T-cell (primary cell): ENCODE measurements around the gene CD6. TPM values are rescaled to one million over a fixed set of nuclear protein-coding genes. Genes with fewer than 3 reads are reported as not detected.

ENCODE experiments used
- ATAC-seq, 4 experiments: fragments of 200-7000 bp in 3 of 4; fragments of 150-1000 bp in 1 of 4; cut with Tn5 transposase; replicated peaks in 1 of 4; 1 replicate in 3 of 4; 2 replicates in 1 of 4; pipeline ENCODE4 v1.10.0; 2021; ENCODE audit warnings: moderate library complexity in 3 of 4, mild to moderate bottlenecking in 2 of 4, moderate number of reproducible peaks in 1 of 4
- CTCF ChIA-PET, 2 donors: fragments of 300-600 bp; sonication (Branson Sonifier 250); formaldehyde crosslinking; loops; one replicate each; lab custom pipeline; 2022; ENCODE audit warnings: antibody characterized with exemption in 2 of 2; lab: Charles Lee
- POLR2A ChIA-PET, 2 donors: fragments of 300-600 bp; sonication (Branson Sonifier 250); formaldehyde crosslinking; loops; one replicate each; lab custom pipeline; 2022; ENCODE audit warnings: antibody characterized with exemption in 2 of 2; lab: Charles Lee
- DNase-seq, 35 experiments: peaks; one replicate each; pipeline versions ENCODE4 v3.0.0 to v3.0.0-alpha.2; 2013 to 2023
- H3K27ac ChIP-seq: one replicate; pipeline ENCODE4 v1.5.1; 2013; ENCODE audit warnings: low read length
- H3K27me3 ChIP-seq, 2 experiments: replicated peaks in 1 of 2; 1 replicate in 1 of 2; 2 replicates in 1 of 2; pipeline versions ENCODE4 v1.6.1 to v1.7.0; 2013; ENCODE audit warnings: low read length in 1 of 2, mixed read lengths in 1 of 2; ENCODE audit not compliant: control insufficient read depth in 2 of 2, insufficient read depth in 2 of 2; ENCODE audit errors: extremely low read depth in 1 of 2
- H3K36me3 ChIP-seq, 2 donors: 1 replicate in 1 of 2; 2 replicates in 1 of 2; pipeline versions ENCODE4 v1.6.1 to v1.7.0; 2013; ENCODE audit warnings: low read length in 1 of 2; ENCODE audit not compliant: control insufficient read depth in 2 of 2, insufficient read depth in 1 of 2; ENCODE audit errors: extremely low read depth in 1 of 2
- H3K4me1 ChIP-seq, 2 experiments: 1 replicate in 1 of 2; 2 replicates in 1 of 2; pipeline versions ENCODE4 v1.6.1 to v1.7.0; 2013; ENCODE audit warnings: low read length in 2 of 2, mixed read lengths in 1 of 2; ENCODE audit not compliant: insufficient read depth in 2 of 2, control insufficient read depth in 1 of 2; ENCODE audit errors: extremely low read depth in 1 of 2
- H3K4me3 ChIP-seq, 2 donors: 1 replicate in 1 of 2; 2 replicates in 1 of 2; pipeline versions ENCODE4 v1.5.1 to v1.7.0; 2013; ENCODE audit warnings: mild to moderate bottlenecking in 2 of 2, low read length in 1 of 2, moderate library complexity in 1 of 2; ENCODE audit not compliant: control insufficient read depth in 1 of 2; ENCODE audit errors: extremely low read depth in 1 of 2
- H3K9me3 ChIP-seq: 2 replicates; pipeline ENCODE4 v1.7.0; 2013
- H3K27ac Mint-ChIP-seq, 2 donors: one replicate each; pipeline ENCODE4 v1.8.0; 2020 to 2021; ENCODE audit warnings: mild to moderate bottlenecking in 2 of 2, mixed read lengths in 2 of 2
- H3K27me3 Mint-ChIP-seq, 2 donors: one replicate each; pipeline ENCODE4 v1.8.0; 2021 to 2022; ENCODE audit warnings: mixed read lengths in 2 of 2
- H3K36me3 Mint-ChIP-seq: one replicate; pipeline ENCODE4 v1.8.0; 2021; ENCODE audit warnings: mixed read lengths
- H3K4me1 Mint-ChIP-seq, 3 donors: one replicate each; pipeline ENCODE4 v1.8.0; 2020 to 2022; ENCODE audit warnings: mixed read lengths in 3 of 3, mild to moderate bottlenecking in 1 of 3
- H3K4me3 Mint-ChIP-seq, 3 donors: one replicate each; pipeline ENCODE4 v1.8.0; 2020 to 2022; ENCODE audit warnings: mild to moderate bottlenecking in 3 of 3, mixed read lengths in 3 of 3, moderate library complexity in 3 of 3
- H3K9me3 Mint-ChIP-seq, 3 donors: one replicate each; pipeline ENCODE4 v1.8.0; 2020 to 2022; ENCODE audit warnings: mixed read lengths in 3 of 3
- WGBS: methylation state at CpG from one replicate; pipeline ENCODE4 v1.1.5; 2013; ENCODE audit warnings: missing lambda C conversion rate; ENCODE audit not compliant: insufficient coverage; 5-methylcytosine and 5-hydroxymethylcytosine counted together
- total RNA-seq, 35 experiments: library from RNA in 6 of 35; stranded (reverse) in 6 of 35; fragments of 120-200 nt in 1 of 35; gene quantifications; one replicate each; pipeline versions ENCODE4 v1.2.1 to v1.2.4 and lab custom pipeline; 2013 to 2026

CD6 gene
- total RNA-seq, 5 donors from 2014 or later (not counting 1 experiment from before 2014, with no cell fraction given), result 413 to 594 (median 495) TPM

- Mint-ChIP-seq H3K27ac (no peak overlapping the region), H3K27me3 (peaks cover 16 to 43% of the 10 kb centered on the region in 2 donors), H3K36me3 (peaks cover 34% of the 10 kb centered on the region), H3K9me3 (no peaks in the 10 kb centered on the region), H3K4me1 (peaks cover 12 to 22% (median 14%) of the 10 kb centered on the region in 3 donors), H3K4me3 (peak overlapping the region; percentile 63 to 69 (median 64))
- Histone ChIP-seq H3K36me3 (peaks cover 11 to 29% of the 10 kb centered on the region in 2 donors), H3K4me1 (peaks cover 0 to 23% of the 10 kb centered on the region in 2 experiments), H3K9me3 (no peaks in the 10 kb centered on the region), H3K27ac (no peak overlapping the region), H3K4me3 (peak overlapping the region; percentile 44 to 54), H3K27me3 (peaks cover 0 to 64% of the 10 kb centered on the region in 2 experiments)
- POLR2A ChIA-PET, result no interaction called here
- CTCF ChIA-PET, result no interaction called here
- WGBS, result 3% methylated on average over 25 of the region's 35 CpGs
- peak; percentile 39 to 58 (median 50) for ATAC-seq
- peak in 2 of 35 experiments; percentile 13 to 20 for DNase-seq
Observed at GRCh38 chr11:60924906-60925853, 46.3 kb upstream of the CD6 start.

- H3K36me3 ChIP-seq, result peaks cover 7 to 22% of the 10 kb centered on the region in 2 donors
- WGBS, result 60% methylated on average over 1 of the region's 6 CpGs
- peaks cover 16 to 43% of the 10 kb centered on the region in 2 donors for H3K27me3 Mint-ChIP-seq
- no peak overlapping the region for H3K27ac ChIP-seq
- peak overlapping the region in 1 of 3 donors; percentile 69 for H3K4me3 Mint-ChIP-seq
- peaks cover 27% of the 10 kb centered on the region for H3K36me3 Mint-ChIP-seq
- H3K9me3 Mint-ChIP-seq, result no peaks in the 10 kb centered on the region
- peaks cover 0 to 68% of the 10 kb centered on the region in 2 experiments for H3K27me3 ChIP-seq
- H3K4me1 Mint-ChIP-seq, result peaks cover 12 to 22% (median 14%) of the 10 kb centered on the region in 3 donors
- ATAC-seq (peak in 1 of 4 experiments; percentile 36), DNase-seq (no peak)
- H3K4me3 ChIP-seq, result no peak overlapping the region
- no peaks in the 10 kb centered on the region for H3K9me3 ChIP-seq
- no peak overlapping the region for H3K27ac Mint-ChIP-seq
- peaks cover 0 to 23% of the 10 kb centered on the region in 2 experiments for H3K4me1 ChIP-seq
- CTCF ChIA-PET, result no interaction called here
- POLR2A ChIA-PET, result no interaction called here
Observed at GRCh38 chr11:60925868-60926267, 45.6 kb upstream of the CD6 start.

GRCh38 chr11:60926500-60926899, 45.0 kb upstream of the CD6 start:
- Histone ChIP-seq H3K27ac (no peak overlapping the region), H3K4me3 (no peak overlapping the region), H3K9me3 (no peaks in the 10 kb centered on the region), H3K36me3 (peaks cover 6 to 15% of the 10 kb centered on the region in 2 donors), H3K27me3 (peaks cover 0 to 62% of the 10 kb centered on the region in 2 experiments), H3K4me1 (peaks cover 0 to 23% of the 10 kb centered on the region in 2 experiments)
- CTCF ChIA-PET, result interaction anchor here in 1 of 2 donors (0.8 kb wide), 1 partner anchor 13 kb away, joined by 4 read pairs; the partner anchor contains the start of gene TMEM109
- ATAC-seq (no peak), DNase-seq (no peak)
- Mint-ChIP-seq H3K27ac (no peak overlapping the region), H3K4me1 (peaks cover 12 to 22% (median 14%) of the 10 kb centered on the region in 3 donors), H3K36me3 (peaks cover 21% of the 10 kb centered on the region), H3K4me3 (no peak overlapping the region), H3K9me3 (no peaks in the 10 kb centered on the region), H3K27me3 (peaks cover 16 to 43% of the 10 kb centered on the region in 2 donors)
- POLR2A ChIA-PET, result no interaction called here
- 100% methylated on average over 1 of the region's 8 CpGs for WGBS

GRCh38 chr11:60927061-60927592, 44.4 kb upstream of the CD6 start:
- Histone ChIP-seq H3K9me3 (no peaks in the 10 kb centered on the region), H3K4me1 (peaks cover 0 to 23% of the 10 kb centered on the region in 2 experiments), H3K27ac (no peak overlapping the region), H3K4me3 (no peak overlapping the region), H3K36me3 (peaks cover 5 to 9% of the 10 kb centered on the region in 2 donors), H3K27me3 (peaks cover 0 to 62% of the 10 kb centered on the region in 2 experiments)
- WGBS, result 100% methylated on average over 1 of the region's 8 CpGs
- peaks cover 15% of the 10 kb centered on the region for H3K36me3 Mint-ChIP-seq
- H3K27me3 Mint-ChIP-seq, result peaks cover 16 to 43% of the 10 kb centered on the region in 2 donors
- DNase-seq (no peak), ATAC-seq (no peak)
- H3K4me1 Mint-ChIP-seq, result peaks cover 12 to 22% (median 14%) of the 10 kb centered on the region in 3 donors
- H3K9me3 Mint-ChIP-seq, result no peaks in the 10 kb centered on the region
- CTCF ChIA-PET, result interaction anchor here in 1 of 2 donors (0.8 kb wide), 1 partner anchor 13 kb away, joined by 4 read pairs; the partner anchor contains the start of gene TMEM109
- H3K27ac Mint-ChIP-seq, result no peak overlapping the region
- POLR2A ChIA-PET, result no interaction called here
- no peak overlapping the region for H3K4me3 Mint-ChIP-seq

GRCh38 chr11:60927600-60927999, 43.9 kb upstream of the CD6 start:
- WGBS, result 83% methylated on average over 11 of the region's 16 CpGs
- POLR2A ChIA-PET, result no interaction called here

GRCh38 chr11:60928563-60929001, 42.9 kb upstream of the CD6 start:
- H3K9me3 ChIP-seq, result no peaks in the 10 kb centered on the region
- H3K4me1 Mint-ChIP-seq, result peaks cover 11 to 12% (median 12%) of the 10 kb centered on the region in 3 donors
- peaks cover 8 to 33% of the 10 kb centered on the region in 2 donors for H3K27me3 Mint-ChIP-seq
- no peak overlapping the region for H3K4me3 ChIP-seq
- H3K36me3 Mint-ChIP-seq, result peaks cover under 1% of the 10 kb centered on the region
- H3K9me3 Mint-ChIP-seq, result no peaks in the 10 kb centered on the region
- ChIA-PET POLR2A (interaction anchor here in 1 of 2 donors (0.5 to 0.6 kb wide), 2 partner anchors 152 to 213 kb away, joined by 3 to 7 read pairs; no protein-coding TSS in a partner anchor), CTCF (no interaction called here)
- H3K4me3 Mint-ChIP-seq, result no peak overlapping the region
- peaks cover 0 to 51% of the 10 kb centered on the region in 2 experiments for H3K27me3 ChIP-seq
- peaks cover 0 to 19% of the 10 kb centered on the region in 2 experiments for H3K4me1 ChIP-seq
- no peak overlapping the region for H3K27ac ChIP-seq
- no peak overlapping the region for H3K27ac Mint-ChIP-seq
- no peak for DNase-seq
- WGBS, result 80% methylated on average over 14 of the region's 20 CpGs
- ATAC-seq, result no peak
- no peaks in the 10 kb centered on the region for H3K36me3 ChIP-seq

More at GRCh38 chr11:60927600-60927999, 43.9 kb upstream of the CD6 start:
- no peak overlapping the region for H3K27ac Mint-ChIP-seq
- peaks cover 12 to 17% (median 14%) of the 10 kb centered on the region in 3 donors for H3K4me1 Mint-ChIP-seq
- no peaks in the 10 kb centered on the region for H3K9me3 Mint-ChIP-seq
- no peak overlapping the region for H3K27ac ChIP-seq
- ATAC-seq (no peak), DNase-seq (no peak)
- H3K27me3 ChIP-seq, result peaks cover 0 to 59% of the 10 kb centered on the region in 2 experiments
- peaks cover under 1 to 4% of the 10 kb centered on the region in 2 donors for H3K36me3 ChIP-seq
- no peak overlapping the region for H3K4me3 Mint-ChIP-seq
- CTCF ChIA-PET, result interaction anchor here in 1 of 2 donors (0.8 kb wide), 1 partner anchor 14 kb away, joined by 4 read pairs; the partner anchor contains the start of gene TMEM109
- H3K36me3 Mint-ChIP-seq, result peaks cover 10% of the 10 kb centered on the region
- no peaks in the 10 kb centered on the region for H3K9me3 ChIP-seq
- peaks cover 0 to 23% of the 10 kb centered on the region in 2 experiments for H3K4me1 ChIP-seq
- H3K27me3 Mint-ChIP-seq, result peaks cover 12 to 39% of the 10 kb centered on the region in 2 donors
- H3K4me3 ChIP-seq, result no peak overlapping the region
